NT2/D1 (cell line): ENCODE measurements around the gene GCSH.

ENCODE experiments used
- YY1 ChIP-seq: IDR thresholded peaks from 2 replicates; pipeline ENCODE4 v1.6.1; 2011; ENCODE audit not compliant: insufficient read length, insufficient read depth
- ZNF274 ChIP-seq: IDR thresholded peaks from 2 replicates; pipeline ENCODE4 v1.6.1; 2011; ENCODE audit warnings: mild to moderate bottlenecking, low read depth, low read length

DNA sequence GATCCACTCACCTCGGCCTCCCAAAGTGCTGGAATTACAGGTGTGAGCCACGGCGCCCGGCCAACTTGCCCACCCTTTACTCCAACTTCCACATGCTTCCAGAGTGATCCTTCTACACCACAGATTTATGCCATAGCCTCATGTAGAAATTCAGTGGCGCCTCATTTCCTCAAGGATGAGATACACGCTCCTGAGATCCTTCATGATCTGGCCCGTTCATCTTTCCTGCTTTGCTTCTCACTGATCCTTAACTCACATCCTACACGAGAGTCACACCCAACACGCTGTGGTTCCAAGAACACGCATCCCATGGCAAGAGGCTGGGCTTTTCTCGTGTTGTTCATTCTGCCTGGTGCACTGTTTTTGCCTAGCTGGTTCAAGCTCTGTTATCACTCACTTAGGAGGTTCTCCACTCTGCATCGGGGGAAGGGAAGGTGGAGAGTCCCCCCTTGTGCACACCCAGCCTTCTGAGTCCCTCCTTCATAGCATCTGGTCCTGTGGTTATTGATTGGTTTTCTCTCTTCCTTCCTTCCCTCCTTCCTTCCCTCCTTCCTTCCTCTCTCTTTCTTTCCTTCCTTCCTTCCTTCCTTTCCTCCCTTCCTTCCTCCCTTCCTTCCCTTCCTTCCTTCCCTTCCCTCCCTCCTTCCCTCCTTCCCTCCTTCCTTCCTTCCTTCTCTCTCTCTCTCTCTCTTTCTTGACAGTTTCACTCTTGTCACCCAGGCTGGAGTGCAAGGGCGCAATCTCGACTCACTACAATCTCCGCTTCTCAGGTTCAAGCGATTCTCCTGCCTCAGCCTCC, 32.7 kb upstream of the GCSH start:
- TF ChIP-seq ZNF274, result no peak
- TF ChIP-seq YY1, result no peak
